CD4-positive, alpha-beta T cell treated with Interleukin-21 for 1 hour (primary cell): ENCODE measurements around the gene FYN.
"Not testable (repeated sequence)": the region's sequence is repeated elsewhere in the genome, so short reads cannot be mapped to it uniquely, and the experiment has no call there.

Experiments used
- DNase-seq: peaks from one replicate; pipeline ENCODE4 v3.0.0-alpha.2; 2020

FYN gene

DNA sequence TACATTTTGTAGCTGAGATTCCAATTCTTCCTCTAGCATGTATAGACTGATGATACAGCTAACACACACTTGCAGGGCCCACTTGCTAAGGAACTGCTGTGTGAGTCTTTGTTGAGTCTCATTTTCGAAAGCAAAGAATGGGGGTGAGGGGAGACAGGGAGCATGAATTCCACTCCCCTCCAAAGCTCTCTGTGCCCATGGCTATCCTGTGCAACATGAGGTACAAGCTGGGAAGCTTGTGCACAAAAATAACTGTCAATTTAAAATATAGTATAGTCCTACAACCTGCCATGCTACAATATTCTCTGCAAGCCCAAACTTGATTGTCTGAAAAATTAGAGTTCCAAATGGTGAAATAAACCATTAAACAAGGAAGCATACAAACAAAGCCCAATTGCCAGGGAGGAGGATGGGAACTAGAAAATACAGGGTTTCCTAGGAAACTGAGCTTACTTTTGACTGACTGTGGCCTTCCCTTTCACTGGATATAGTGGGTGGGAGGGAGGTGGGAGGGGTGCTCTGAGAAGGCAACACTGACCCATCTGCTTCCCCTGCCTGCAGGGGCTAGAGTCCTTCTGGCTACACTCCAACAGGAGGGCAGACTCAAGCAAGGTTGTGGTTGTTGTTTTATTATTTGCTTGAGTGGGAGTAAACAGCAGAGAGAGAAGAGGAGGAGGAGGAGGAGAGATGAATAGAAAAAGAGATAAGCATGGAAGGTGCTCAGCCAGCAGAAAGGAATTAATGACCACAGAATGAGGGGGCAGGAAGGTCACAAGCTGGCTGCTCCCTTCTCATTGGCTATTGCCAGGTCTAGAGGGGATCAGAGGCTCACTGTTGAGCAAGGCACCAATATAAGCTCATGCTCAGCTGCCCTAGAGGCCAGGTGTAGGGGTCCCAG is 84.6 kb downstream of the FYN start:
- DNase-seq = no peak

DNA sequence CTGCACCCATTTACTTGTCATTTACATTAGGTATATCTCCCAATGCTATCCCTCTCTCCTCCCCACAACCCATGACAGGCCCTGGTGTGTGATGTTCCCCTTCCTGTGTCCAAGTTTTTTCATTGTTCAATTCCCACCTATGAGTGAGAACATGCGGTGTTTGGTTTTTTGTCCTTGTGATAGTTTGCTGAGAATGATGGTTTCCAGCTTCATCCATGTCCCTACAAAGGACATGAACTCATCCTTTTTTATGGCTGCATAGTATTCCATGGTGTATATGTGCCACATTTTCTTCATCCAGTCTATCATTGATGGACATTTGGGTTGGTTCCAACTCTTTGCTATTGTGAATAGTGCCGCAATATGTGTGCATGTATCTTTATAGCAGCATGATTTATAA is 87.1 kb downstream of the FYN start:
- not testable (repeated sequence) for DNase-seq

DNA sequence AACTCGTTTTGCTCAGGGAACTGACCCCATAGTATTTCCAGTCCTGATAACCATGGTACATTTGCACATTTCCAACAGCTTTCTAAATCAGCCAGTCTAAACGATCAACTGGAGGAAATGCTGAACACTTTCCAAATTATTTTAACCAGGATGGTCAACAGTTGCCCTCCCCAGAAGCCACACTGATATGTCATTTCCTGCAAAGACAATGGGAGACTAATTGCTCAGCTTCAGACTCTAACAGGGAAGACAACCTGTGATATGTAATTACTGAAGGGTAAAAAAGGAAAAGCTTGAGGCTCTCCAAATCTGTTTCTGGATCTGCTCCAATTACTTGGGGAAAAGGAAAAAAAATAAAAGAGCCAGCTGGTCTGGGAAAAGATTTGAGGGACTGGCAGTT is 88.8 kb downstream of the FYN start:
- no peak for DNase-seq

DNA sequence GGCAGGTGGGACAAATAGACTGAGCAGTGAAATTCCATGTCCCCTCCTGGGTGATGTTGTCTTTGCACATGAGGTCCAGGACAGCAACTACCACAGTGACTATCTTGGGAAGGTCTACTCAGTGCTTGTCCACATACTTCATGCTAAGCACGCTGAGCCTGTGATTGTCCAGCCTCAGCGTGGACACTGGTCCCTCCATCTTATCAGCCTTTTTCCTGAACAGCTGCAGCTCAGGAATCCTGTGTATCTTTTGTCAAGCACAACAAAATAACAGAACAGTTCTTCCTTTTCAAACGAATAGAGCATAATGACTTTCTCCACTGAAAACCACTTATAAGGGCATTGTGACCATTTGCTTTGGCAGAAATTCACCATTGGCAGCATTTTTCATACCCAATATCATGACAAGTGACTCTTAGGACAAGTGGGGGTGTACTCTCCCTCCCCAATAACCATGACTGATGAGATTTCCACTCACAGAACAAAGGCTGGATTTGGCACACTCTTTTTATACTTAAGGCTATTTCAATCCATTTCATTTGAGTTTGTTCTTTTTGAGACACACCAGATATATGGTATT is 90.3 kb downstream of the FYN start:
- no peak for DNase-seq

DNA sequence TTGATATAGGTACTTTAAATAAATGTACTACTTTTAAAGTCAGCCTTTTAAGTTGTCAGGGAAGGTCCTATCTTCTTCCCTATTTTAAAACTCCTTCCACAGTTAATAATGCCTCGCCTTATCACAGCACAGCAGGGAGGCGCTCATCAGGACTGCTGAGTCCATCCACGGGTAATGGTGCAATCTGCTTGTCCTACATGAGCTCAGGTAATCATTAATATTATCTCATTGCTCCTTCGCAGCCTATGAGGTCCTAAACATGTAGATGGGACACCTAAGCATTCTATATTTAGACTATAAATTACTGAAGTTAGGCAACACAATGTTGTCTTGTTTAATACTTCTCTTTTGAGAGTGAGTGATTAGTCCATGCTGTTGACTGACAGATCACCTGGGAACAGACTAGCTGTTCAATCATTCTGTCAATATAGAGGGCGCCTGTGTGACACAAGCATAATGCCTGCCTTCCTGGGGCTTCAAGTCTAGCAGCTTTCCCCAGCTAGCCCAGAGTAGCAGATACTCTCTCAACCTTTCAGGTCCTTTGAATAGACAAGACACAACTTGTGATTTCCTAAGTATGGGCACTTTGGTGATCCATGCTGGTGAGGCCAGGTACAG is 91.0 kb downstream of the FYN start:
- DNase-seq = no peak

DNA sequence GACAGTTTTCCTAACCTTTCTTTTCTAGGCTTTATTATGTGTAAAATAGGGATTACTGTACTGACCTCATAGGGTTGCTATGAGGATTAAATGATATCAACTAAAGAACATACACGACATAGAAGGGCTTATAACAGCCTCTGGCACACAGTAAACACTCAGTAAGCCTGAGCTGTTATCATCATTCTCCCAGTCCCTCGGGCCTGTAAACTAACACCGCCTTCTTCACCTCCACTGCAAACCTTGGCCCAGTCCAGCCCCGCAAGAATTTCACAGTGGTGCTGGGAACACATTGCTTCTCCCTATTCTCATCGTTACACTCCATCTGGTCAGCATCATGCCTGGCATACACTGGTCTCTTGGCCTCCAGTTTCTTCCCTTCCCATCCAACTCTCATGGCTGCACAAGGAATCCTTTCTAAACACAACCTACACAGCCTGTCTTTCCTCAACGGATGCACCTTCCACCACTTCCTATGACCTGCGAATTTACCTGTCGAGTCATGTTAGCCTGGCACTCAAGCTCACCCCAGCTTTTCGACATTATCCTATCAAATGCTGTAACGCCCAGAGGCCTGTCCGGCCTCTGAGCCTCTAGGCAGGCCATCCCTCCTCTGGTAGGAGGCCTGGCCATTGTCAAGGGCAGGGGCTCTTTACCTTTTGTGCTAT is 92.1 kb downstream of the FYN start:
- peak; percentile 30 for DNase-seq

DNA sequence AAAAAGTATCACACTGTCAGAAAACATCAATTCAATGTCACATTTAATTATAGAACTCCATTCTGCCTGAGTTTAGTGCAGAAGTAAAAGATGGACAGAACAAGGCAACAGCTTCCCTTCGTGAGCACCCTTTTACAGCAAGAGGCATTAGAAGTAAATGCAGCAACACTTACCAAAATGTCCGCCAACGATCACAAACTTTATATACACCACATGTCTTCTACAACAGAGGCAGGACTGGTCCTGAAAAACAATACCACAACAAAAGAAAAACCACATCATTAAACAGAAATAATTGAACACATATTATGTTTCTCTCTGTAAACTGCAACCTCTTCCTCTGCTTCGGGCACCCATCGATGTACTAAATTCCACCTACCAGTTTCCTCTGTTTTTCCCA is 92.9 kb downstream of the FYN start:
- DNase-seq = peak; percentile 48

DNA sequence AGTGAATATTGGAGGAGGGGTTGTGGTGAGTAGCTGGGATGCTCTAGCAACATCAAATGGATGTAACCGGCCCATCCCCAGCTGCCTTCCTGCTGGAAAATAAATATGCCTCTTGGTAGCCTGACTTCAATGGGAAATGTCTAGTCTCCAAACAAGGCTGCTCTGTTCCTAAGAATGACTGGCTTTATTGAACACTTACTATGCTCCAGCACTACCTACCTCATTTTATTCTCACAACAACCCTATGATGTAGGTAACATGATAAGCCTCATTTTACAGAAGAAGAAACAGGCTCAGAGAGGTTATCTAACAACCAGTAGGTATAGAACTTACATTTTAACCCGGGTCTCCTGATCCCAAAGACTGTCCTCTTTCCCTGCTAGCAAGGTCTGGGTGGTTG is 93.6 kb downstream of the FYN start:
- no peak for DNase-seq

DNA sequence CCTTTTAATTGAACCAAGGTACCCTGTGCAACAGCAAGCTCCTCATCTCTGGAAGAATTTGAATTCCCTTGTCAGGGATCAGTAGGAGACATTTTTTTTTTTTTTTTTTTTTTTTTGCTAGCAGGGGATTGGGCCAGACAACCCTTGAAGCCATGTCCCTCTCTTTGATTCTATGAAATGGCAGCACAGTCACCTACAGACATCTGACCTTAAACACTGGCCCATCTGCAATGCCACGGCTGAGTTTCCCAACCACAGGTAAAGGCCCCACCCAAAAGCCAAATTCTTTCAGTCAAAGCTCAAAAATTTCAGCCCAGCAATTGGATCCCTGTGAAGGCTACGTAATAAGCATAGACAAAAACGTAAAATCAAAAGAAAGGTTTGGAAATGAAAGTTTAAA is 94.2 kb downstream of the FYN start:
- DNase-seq = no peak

DNA sequence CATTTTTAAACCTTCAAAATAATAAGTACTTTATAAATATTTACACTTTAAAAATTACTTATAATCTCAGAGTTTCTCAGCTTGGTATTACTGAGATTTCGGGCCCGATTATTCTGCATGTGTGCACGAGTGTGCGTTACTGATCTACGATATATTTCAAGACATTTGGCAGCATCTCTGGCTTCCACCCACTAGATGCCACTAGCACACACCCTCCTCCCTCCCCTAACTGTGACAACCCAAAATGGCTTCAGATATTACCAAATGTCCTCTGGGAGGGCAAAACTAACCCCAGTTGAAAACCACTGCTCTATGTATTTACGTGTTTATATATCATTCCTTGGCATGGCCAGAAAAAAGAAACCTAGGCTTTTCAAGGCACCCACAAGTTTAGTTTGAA is 95.9 kb downstream of the FYN start:
- peak; percentile 71 for DNase-seq

DNA sequence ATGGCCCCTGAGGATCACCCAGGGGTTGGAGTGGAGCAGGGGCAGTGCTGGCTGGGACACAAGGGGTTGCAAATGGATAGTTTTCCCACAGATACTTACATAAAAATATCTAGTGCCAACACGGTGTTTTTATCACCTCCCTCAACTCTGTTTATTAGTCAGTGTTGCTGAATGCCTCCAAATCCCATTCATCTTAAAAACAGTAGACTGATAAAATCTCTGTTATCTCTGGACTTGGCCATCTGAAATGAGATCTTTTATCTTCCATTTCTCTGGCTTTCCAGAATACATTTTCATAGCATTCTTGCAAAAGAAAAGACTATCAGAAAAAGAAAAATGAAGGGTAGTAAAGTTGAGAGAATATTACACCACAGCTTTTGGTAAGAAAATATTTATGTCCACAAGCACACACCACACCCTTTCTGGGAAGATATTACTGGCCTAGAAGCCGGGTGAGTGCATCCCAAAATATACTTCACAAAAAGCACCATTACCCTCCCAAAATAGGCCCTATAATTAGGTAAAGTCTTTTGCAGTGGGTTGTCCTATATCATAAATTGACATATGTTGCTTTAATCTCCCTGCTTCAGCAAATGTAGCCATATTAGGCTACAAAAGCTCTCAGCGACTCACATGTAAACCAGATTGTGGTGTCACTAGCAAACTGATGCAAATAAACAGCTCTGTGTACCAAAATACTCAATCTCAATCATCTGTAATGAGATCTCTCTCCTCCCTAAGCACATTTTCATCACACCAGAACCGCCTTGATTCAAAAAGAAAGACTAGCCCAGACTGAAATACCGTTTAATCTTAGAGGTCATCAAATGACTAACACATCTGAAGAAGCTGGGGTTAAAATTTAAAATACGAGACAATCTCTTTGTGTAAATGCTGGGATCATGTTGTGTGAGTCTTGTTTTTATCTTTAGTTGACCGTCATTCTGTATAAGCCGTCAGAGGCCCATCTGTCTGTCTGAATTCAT is 96.7 kb downstream of the FYN start:
- no peak for DNase-seq

DNA sequence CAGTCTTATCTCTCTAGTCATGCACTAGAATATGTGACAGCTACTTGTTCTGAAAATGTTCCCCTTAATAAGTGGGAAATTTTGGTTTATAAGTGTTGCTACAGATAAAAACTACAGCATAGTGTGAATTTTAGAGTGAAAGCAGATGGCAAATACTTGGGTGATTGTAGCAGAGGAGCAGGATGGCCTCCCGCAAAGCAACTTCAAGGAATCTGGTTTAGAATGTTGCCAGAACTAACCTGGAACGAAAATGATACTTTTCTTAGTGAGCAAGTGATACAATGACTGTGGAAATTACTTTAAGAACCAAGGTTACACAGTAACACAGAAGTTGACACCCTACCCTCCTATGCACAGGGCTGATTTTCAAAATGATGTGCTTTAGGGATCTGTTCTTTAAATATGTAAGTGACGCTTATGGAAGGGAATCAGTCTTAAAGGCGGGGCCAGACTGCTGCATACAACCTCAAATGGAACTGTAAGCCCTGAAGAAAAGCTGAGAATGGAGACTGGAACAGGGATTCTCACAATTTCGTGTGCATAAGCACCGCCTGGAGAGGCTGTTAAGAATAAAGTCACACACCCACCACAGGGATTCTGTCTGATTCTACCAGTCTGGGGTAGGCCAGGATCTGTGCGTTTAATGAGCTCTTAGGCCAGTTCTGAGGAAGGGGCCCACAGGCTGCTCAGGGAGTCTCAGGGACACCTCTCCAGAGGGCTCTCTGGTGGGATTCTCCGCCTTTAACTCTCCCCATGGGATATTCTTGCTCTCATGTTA is 97.9 kb downstream of the FYN start:
- no peak for DNase-seq

DNA sequence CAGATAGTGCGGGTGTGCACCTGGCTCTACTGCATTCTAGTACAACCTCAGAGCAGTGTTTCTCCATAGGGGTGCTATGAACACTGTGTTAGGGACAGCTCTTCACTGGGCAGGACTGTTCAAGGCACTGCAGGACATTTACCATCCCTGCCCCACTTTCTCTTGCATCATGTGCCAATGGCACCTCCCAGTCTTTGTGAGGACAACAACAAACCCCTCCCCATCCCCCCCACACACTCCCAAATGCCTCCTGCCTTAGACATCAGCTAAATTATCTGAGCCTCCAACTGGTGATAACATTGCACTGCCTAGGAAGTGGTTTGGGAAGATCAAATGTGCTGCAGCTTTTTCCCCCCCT is 98.9 kb downstream of the FYN start:
- DNase-seq = no peak

DNA sequence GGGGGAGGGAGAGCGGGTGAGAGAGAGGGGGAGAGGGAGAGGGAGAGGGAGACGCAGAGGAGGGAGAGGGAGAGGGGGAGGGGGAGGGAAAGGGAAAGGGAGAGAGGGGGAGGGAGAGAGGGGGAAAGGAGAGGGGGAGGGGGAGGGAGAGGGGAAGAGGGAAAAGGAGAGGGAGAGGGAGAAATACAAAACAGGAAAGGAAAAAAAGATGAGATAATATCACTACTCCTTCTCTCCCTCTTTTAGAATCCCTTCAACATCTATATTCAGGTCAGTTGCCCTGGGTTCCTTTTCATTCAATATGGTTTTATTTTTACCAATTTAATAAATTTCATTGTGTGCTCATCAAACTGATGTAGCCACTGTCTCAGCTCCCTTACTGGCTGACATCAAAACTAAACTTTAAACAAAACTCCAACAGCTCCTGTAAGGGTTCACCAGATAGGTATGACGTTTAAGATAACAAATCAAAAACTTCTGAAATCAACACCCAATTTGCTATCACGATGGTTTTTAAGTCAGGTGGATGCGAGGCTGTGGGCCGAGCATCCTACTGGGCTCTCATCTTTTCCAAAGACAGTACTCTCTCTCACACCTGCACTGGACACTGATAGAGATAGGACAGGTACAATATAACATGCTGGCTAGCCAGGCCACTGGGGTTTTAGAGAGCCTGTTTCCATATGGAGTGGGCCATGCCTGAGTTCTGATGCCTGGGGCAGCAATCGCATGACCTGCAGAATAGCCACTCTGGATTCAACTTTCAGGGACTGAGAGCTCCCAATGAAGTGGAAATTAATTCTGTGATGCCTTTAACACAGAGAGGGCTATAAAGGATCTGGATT is 99.5 kb downstream of the FYN start:
- DNase-seq = no peak

DNA sequence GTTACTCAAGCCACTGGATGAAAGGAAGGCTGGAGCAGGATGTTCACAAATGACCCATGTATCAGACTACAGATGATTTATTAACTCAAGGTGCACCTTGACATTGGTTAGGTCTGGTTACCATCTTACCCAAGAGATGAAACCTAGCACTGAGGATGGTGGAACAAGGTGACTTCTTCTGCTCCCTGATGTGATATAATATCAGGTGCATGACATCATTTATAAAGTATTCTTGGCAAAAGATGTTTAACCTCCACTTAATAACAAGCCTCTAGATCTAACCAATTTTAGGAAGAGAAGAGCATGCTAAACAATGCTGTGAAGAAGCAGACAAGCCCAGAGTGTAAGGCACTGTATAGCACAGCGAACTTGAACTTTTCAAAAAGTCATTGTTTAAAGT is 100.9 kb downstream of the FYN start:
- no peak for DNase-seq

DNA sequence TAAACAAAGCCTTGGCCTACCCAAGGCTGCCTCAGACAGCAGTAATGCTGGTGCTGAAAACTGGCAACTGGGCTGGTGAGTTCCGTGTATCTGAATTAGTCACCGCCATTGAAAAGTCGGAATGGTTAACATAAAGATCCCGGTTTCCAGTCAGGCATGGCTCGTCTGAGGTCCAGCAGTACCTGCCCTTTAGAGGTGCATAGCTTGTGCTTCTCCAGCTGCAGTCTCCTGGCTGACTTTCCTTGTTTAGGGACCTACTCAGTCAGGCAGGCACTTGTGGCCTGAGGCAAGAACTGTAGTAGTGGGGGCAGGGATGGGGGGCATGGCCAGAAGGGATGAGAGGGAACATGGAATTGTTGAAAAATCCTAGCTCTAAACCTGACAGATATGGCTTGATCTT is 101.6 kb downstream of the FYN start:
- no peak for DNase-seq

DNA sequence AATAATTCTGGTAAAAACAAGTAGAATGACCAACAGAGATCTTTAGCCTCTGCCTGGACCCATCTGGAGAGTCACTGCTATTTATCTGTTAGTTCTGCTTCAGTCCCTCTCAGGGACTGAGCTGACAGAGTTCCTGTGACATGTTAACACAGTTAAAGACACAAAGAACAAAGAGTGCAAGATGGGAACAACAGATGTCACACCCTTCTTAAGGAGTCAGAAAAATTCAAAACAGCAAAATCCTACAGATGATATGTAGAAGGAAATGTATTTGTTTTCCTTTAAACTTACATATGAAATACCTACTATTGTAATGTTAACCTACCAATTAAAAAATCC is 102.2 kb downstream of the FYN start:
- DNase-seq = no peak

DNA sequence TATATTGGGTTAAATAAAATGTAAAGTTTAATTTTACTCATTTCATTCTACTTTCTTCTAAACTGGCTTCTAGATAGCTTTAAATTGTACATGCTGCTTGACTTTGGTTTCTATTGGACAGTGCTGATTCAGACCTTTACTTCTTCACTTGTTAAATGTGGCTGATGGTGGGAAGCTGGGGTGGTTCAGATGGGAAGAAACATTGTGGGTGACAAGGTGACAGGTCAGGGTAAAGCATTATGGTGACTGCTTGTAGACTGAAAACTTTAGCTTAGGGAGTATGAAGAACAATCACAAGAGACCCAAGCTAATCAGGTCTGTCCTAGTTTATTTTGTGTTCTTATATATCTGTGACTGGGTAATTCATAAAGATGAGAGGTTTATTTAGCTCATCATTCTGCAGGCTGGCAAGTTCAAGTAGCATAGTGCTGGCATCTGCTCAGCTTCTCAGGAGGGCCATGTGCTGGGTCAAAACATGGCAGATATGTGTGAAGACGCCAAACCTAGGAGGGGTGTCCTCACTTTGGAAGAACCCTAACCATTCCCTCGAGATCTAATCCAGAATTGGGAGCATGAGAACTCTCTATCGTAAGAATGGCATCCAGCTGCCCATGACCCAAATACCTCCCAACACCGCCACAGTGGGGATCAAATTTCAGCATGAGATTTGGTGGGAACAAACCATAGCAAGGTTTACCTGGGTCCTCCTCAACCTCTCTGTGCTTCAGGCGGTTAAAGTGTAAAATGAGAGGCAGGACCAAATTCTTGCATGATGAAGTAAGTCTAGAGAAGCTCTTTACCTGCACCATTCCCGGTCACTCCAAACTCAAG is 102.8 kb downstream of the FYN start:
- DNase-seq = no peak

DNA sequence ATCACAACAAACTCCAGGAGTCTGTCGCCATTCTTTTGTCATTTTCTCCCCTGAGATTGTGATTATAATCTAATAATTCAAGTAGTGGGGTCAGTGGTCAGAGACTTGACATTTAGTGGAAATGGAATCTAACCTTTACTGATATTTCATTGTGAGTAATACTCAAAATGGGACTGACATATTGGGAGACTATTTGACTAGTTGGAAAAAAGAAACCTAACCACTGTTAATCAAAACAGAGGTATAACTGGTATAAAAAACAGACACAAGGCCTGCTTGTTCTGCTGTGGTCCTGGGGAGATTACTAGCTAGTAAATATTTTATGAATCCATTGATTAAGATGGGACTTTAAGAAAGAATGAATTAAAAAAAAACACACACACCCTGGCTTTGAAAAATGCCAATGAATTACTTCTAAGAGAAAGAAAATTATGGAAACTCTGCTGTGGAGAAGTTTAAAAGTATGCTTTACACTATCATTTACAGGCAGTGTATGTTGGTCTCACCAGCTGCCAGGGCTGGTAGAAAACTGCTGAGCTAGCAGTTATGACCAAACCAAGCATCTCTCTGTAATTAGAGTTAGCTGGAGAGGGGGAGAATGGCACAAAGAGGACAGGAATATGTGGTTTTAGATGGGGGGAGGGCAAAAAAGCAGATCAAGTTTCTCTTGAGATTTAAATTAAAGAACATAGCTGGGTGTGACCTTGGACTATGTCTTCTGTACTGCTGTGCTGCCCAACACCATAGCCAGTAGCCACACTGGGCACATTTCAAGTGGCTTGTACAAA is 103.7 kb downstream of the FYN start:
- no peak for DNase-seq
